ENCODE results near the gene PXDC1. TPM values are rescaled to one million over a fixed set of nuclear protein-coding genes. Genes with fewer than 3 reads are reported as not detected.

The PXDC1 gene
- total RNA-seq, 1 experiment from 2014 or later = 18.2 TPM

GRCh38 chr6:3741477-3741871, 10.0 kb downstream of the PXDC1 start:
- BruUV-seq (replicated peaks) = no TSS peak
- Mint-ChIP-seq H3K27me3 (ENCODE audit: unreplicated experiment) (no peaks in the 10 kb centered on the region), H3K4me1 (ENCODE audit: low read depth, unreplicated experiment) (peaks cover 25% of the 10 kb centered on the region), H3K27ac (ENCODE audit: unreplicated experiment) (no peak overlapping the region), H3K4me3 (ENCODE audit: low read depth, unreplicated experiment) (no peak overlapping the region), H3K9me3 (ENCODE audit: low read depth, unreplicated experiment) (peaks cover 1% of the 10 kb centered on the region), H3K36me3 (ENCODE audit: insufficient read depth, unreplicated experiment) (peaks cover 21% of the 10 kb centered on the region)
- CTCF ChIA-PET = no interaction called here
- DNase-seq = no peak
- intact Hi-C loops (cut with micrococcal nuclease; ENCODE audit: unreplicated experiment) = loop anchor here (10.0 kb wide), 1 partner anchor 413 kb away; no protein-coding TSS in a partner anchor
- TF ChIP-seq CTCF (IDR thresholded peaks at IDR 0.05; ENCODE audit: unreplicated experiment) = no peak

GRCh38 chr6:3740551-3741476, 10.7 kb downstream of the PXDC1 start:
- CTCF ChIA-PET = no interaction called here
- intact Hi-C loops (cut with micrococcal nuclease; ENCODE audit: unreplicated experiment) = loop anchor here (10.0 kb wide), 1 partner anchor 414 kb away; no protein-coding TSS in a partner anchor
- Mint-ChIP-seq H3K27ac (ENCODE audit: unreplicated experiment) (no peak overlapping the region), H3K36me3 (ENCODE audit: insufficient read depth, unreplicated experiment) (peaks cover 21% of the 10 kb centered on the region), H3K4me3 (ENCODE audit: low read depth, unreplicated experiment) (no peak overlapping the region), H3K9me3 (ENCODE audit: low read depth, unreplicated experiment) (peaks cover 2% of the 10 kb centered on the region), H3K27me3 (ENCODE audit: unreplicated experiment) (no peaks in the 10 kb centered on the region), H3K4me1 (ENCODE audit: low read depth, unreplicated experiment) (peaks cover 18% of the 10 kb centered on the region)
- no TSS peak for BruUV-seq (replicated peaks)
- no peak for TF ChIP-seq CTCF (IDR thresholded peaks at IDR 0.05; ENCODE audit: unreplicated experiment)
- no peak for DNase-seq

- BruUV-seq (replicated peaks) = no TSS peak
- H3K27ac Mint-ChIP-seq (ENCODE audit: unreplicated experiment) = no peak overlapping the region
- intact Hi-C loops (cut with micrococcal nuclease; ENCODE audit: unreplicated experiment) = no loop called here
- H3K4me3 Mint-ChIP-seq (ENCODE audit: low read depth, unreplicated experiment) = no peak overlapping the region
- no peak for TF ChIP-seq CTCF (IDR thresholded peaks at IDR 0.05; ENCODE audit: unreplicated experiment)
- peaks cover 16% of the 10 kb centered on the region for H3K4me1 Mint-ChIP-seq (ENCODE audit: low read depth, unreplicated experiment)
- peaks cover 35% of the 10 kb centered on the region for H3K36me3 Mint-ChIP-seq (ENCODE audit: insufficient read depth, unreplicated experiment)
- no peak for DNase-seq
- no peaks in the 10 kb centered on the region for H3K27me3 Mint-ChIP-seq (ENCODE audit: unreplicated experiment)
- CTCF ChIA-PET = no interaction called here
- peaks cover 2% of the 10 kb centered on the region for H3K9me3 Mint-ChIP-seq (ENCODE audit: low read depth, unreplicated experiment)
Measured at GRCh38 chr6:3739311-3739897, 12.1 kb downstream of the PXDC1 start.

- H3K9me3 Mint-ChIP-seq (ENCODE audit: low read depth, unreplicated experiment) = peaks cover 2% of the 10 kb centered on the region
- intact Hi-C loops (cut with micrococcal nuclease; ENCODE audit: unreplicated experiment) = no loop called here
- H3K36me3 Mint-ChIP-seq (ENCODE audit: insufficient read depth, unreplicated experiment) = peaks cover 36% of the 10 kb centered on the region
- no peak overlapping the region for H3K4me3 Mint-ChIP-seq (ENCODE audit: low read depth, unreplicated experiment)
- CTCF ChIA-PET = no interaction called here
- H3K4me1 Mint-ChIP-seq (ENCODE audit: low read depth, unreplicated experiment) = peaks cover 16% of the 10 kb centered on the region
- no peak for DNase-seq
- TF ChIP-seq CTCF (IDR thresholded peaks at IDR 0.05; ENCODE audit: unreplicated experiment) = no peak
- BruUV-seq (replicated peaks) = no TSS peak
- no peak overlapping the region for H3K27ac Mint-ChIP-seq (ENCODE audit: unreplicated experiment)
- no peaks in the 10 kb centered on the region for H3K27me3 Mint-ChIP-seq (ENCODE audit: unreplicated experiment)
Measured at GRCh38 chr6:3738381-3739131, 13.0 kb downstream of the PXDC1 start.

All from Calu3 (cell line).